Adrenal gland (tissue), 5 donors: ENCODE data around the gene SDCCAG8.

Experiments
- POLR2A ChIP-seq, 2 donors: fragments of 450-650 bp; IDR thresholded peaks; one replicate each; pipeline ENCODE4 v1.6.1; 2017; ENCODE audit warnings: antibody characterized with exemption in 2 of 2, mild to moderate bottlenecking in 2 of 2, moderate library complexity in 1 of 2
- TF ChIP-seq, protein P1 (sequence below), 6 experiments: fragments of 450-650 bp in 4 of 6; fragments of 200-600 bp in 2 of 6; sonication (generic) in 1 of 6; IDR thresholded peaks; 1 replicate in 5 of 6; 2 replicates in 1 of 6; pipeline versions ENCODE4 v1.5.1 to v1.8.0; 2016 to 2021; ENCODE audit warnings: antibody characterized with exemption in 6 of 6, mild to moderate bottlenecking in 2 of 6, moderate library complexity in 1 of 6
- donor health status: DM: no; HTN: no; CAD: no.

GRCh38 chr1:243280571-243281129, 24.8 kb downstream of the SDCCAG8 start:
- TF ChIP-seq, protein P1, sequence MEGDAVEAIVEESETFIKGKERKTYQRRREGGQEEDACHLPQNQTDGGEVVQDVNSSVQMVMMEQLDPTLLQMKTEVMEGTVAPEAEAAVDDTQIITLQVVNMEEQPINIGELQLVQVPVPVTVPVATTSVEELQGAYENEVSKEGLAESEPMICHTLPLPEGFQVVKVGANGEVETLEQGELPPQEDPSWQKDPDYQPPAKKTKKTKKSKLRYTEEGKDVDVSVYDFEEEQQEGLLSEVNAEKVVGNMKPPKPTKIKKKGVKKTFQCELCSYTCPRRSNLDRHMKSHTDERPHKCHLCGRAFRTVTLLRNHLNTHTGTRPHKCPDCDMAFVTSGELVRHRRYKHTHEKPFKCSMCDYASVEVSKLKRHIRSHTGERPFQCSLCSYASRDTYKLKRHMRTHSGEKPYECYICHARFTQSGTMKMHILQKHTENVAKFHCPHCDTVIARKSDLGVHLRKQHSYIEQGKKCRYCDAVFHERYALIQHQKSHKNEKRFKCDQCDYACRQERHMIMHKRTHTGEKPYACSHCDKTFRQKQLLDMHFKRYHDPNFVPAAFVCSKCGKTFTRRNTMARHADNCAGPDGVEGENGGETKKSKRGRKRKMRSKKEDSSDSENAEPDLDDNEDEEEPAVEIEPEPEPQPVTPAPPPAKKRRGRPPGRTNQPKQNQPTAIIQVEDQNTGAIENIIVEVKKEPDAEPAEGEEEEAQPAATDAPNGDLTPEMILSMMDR (IDR thresholded peaks at IDR 0.05), result no peak
- TF ChIP-seq POLR2A (IDR thresholded peaks at IDR 0.05), result no peak
